Activated effector memory CD4-positive, alpha-beta T cell treated with anti-CD3 and anti-CD28 coated beads, Interleukin-2, amount 50 U/mL, for 16 hours (primary cell): Measurements from ENCODE around the gene GPR27.

ENCODE experiments used
- DNase-seq: peaks from one replicate; pipeline ENCODE4 v3.0.0-alpha.2; 2020

The GPR27 gene

GRCh38 chr3:71753701-71754609 lies at the start of gene GPR27:
Gene GPR27, plus strand, starts transcription at chr3:71753855. Its CDS starts 195 bp downstream, at chr3:71754050.
- DNase-seq = peak; percentile 68

- no peak for DNase-seq
Observed at GRCh38 chr3:71704915-71705314, 48.7 kb upstream of the GPR27 start.

DNA sequence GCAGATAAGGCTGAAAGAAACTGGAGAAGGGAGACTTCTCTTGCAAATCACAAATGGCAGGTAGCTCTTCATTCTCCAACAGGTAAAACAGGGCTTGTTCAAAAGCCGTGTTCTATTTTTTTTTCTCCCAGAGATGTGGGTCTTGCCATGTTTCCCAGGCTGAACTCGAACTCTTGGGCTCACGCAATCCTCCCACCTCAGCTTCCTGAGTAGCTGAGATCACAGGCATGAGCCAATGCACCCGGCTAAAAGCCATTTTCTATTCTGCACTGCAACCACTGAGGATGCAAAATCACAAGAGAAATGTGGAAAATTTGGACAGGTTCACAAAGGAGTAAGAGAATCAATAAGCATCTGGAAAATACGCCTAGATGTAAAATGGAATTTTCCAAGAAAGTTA lies 48.0 kb upstream of the GPR27 start:
- no peak for DNase-seq

DNA sequence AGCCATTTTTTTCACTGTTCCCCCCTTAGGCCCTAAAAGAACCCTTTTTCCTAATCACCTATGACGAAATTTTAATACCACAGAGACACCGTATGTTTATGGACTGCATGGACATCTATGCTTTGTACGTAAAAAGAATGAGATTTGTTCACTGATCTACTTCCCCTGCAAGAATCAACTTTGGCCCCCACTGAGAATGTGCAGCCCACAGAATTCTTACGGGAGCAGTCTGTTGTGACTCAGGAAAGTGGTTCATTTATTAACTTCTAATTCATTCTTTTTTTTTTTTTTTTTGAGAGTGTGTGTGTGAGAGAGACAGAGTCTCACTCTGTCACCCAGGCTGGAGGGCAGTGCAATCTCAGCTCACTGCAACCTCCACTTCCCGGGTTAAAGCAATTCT lies 46.1 kb upstream of the GPR27 start:
- no peak for DNase-seq

- DNase-seq = no peak
Observed at GRCh38 chr3:71708476-71709105, 45.1 kb upstream of the GPR27 start.

GRCh38 chr3:71709908-71710511 lies 43.6 kb upstream of the GPR27 start:
- no peak for DNase-seq

DNA sequence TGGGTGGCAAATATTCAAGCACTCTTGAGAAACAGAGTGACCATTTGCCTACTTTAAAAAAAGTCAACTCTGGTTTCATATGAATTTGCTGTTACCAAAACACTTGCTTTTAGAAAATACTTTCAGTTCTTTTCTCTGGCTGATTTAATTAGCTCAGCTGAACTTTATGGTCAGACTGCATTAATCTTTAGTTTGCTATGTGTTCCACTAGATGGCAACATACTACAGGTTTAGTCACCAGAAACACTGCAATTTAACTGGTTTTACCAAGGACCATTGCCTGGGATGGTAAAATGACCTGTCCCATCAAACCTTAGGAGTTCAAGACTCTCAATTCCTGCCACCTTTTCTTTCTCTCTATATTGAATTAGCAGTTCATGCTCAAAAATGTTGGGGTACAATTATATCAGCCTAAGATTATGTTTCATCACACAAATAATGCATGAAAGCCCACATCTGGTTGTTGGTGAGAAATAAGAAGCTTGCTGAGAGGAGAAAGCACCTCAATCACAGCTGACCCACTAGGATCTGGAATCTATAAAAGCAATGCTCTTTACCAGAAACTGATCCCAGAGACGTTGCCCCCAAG lies 42.7 kb upstream of the GPR27 start:
- DNase-seq = no peak

- no peak for DNase-seq
Observed at GRCh38 chr3:71713041-71713440, 40.6 kb upstream of the GPR27 start.

GRCh38 chr3:71714595-71714994 lies 39.1 kb upstream of the GPR27 start:
- DNase-seq = no peak

DNA sequence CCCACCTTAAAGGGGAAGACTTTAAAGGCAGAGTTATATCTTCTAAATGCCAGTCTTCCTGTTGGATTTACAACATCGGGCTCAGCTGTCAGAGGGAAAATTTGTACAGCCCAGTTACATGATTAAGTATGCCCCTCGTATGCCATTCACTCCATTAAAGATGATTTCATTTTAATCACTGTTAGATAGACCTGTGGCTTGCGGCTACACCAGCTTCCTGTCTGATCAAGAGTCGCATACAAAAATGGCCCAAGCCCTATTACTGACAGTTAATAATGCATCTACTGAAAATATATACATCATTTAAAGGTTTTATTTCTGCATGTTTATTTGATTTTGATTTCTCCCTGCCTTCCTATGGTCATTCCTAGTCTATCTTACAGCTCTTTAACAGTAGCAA lies 35.6 kb upstream of the GPR27 start:
- peak; percentile 82 for DNase-seq

DNA sequence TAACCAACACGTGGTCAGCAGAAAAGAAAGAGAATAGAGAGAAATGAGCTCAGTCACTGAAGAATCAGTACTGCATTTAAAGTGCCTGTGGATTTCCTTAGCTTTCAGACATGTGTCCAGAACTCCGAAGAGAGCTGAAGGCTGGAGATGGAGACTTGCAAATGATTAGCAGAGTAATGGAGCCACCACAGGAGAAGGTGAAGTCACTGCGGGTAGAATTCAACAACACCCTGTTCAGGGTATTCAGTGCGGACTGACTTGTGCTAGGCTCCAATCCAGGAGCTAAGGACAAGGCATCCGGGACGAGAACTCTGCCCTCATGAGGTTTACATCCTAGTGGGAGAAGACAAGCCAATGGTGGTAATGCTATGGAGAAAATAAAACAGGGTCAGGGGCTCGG lies 32.7 kb upstream of the GPR27 start:
- peak; percentile 53 for DNase-seq

DNA sequence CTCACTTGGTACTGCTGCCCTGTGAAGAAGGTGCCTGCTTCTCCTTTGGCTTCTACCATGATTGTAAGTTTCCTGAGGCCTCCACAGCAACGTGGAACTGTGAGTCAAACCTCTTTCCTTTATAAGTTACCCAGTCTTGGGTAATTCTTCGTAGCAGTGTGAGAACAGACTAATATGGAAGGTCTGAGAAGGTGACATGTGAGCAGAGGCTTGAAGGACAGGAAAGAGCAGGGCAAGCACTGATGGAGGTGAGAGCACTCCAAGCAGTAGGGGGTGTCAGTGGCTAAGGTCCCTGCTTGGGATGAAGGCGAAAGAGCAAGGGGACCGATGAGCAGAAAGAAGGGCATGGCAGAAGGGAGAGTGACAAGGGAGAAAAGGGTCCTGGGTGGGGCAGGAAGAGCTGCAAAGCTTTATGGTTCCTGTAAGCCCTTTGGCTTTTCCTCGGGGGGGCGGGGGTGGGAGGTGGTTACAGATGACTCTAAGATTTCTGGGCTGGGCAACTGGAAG lies 32.0 kb upstream of the GPR27 start:
- peak; percentile 71 for DNase-seq

DNA sequence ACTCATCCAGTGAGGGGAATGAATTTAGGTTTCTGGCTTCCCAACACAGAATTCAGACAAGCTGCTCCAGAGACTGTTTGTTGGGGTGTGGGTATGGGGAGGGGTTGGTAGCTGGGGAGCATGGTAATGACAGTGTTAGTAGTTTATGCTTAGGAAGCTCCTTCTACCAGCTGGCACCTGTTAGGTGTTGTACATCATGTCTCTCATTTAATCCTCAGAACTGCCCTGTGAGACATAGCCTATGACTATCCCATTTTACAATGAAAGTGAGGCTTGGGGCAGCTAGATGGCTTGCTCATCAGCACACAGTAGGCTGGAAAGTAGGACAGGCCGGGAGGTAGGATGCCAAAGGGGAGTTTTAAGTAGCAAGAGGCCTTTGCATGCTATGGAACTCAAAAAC lies 31.0 kb upstream of the GPR27 start:
- DNase-seq = no peak

DNA sequence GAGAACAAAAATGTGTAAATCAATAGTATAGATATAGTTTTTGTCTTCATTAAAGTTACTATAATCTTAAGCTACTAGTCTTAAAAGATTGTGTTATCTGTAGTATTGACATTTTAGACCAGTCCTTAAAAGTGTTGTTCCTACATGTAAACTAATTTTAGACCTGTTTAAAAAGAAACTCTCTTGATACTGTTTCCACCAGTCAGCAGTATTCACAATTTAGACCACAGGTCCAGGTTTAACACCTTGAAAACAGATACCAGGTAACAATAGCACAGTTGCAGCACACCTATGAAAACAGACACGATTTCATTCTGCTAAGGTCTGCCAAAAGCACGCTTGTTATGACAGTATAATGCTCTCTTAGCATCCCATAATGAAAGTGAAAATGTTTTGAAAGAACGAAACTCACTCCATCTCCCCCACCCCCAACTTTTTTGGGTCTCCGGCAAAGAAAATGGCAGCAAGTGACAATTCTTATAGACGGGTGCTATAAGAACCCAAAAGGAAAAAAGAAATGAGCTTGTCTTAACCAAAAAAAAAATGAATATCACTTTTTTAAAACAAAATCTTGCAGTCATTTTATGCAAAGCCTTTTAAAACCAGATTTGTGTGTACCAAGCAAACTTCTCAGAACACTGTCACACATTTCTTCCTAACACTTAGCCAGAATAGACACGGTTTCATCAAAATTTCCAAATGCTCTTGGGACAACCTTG lies 30.0 kb upstream of the GPR27 start:
- peak; percentile 79 for DNase-seq

- DNase-seq = no peak
Observed at GRCh38 chr3:71724171-71724453, 29.5 kb upstream of the GPR27 start.

GRCh38 chr3:71724584-71725270 lies 28.9 kb upstream of the GPR27 start:
- DNase-seq = peak; percentile 78

DNA sequence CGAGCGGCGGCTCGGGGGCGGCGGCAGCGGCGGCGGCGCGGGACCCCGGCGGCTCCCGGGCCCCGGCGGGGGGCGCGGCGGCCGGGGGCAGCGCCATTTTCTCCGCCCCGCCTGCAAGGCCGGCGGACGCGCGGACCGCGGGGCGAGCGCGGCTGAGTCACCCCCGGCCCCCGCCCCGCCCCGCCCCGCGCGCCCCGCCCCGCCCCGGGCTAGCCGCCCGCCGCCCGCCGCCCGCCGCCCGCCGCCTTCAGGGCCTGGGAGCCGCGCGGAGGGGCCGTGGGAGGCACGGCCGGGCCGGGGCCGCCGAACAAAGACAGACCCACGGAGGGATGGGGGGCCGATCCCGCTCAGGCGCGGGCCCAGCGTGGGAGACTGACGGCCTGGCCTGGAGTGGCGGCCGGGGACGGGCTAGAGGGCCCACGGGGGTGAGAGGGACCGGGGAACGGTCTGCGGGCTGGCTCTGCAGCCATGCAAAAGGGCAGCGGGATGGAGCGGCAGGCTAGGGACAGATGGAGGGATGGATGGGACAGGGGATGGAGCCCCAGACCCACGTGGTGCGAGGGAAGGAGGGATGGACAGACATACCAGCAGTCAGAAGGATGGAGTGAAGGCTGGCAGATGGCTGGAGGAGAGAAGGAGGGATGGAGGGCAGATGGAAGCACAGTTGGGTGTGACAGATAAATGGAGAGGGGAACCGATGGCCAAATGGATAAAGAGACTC lies 28.2 kb upstream of the GPR27 start, which contains the start of gene EIF4E3:
Gene EIF4E3 (minus strand): TSS at position 132 of the 721 bp plus-strand sequence. CDS start 35 bp downstream, at position 97.
- DNase-seq = peak; percentile 80

DNA sequence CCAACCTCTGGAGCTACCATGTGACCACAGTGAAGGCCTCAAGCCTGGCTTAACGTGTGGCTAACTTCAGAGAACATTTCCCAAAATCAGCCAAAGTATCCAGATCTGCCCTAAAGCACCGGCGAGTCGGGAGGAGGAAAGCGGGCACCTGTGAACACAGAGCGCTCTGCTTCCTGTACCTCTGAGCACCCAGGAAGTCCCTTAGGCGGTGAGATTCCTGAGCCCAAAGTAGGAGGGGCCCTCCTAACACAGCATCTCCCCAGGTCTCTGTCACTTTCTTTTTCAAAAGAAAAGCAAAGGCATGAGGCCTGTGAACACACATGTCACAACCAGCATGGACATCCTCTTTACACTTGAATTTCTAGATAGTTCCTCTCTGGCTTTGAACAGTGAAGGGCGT lies 27.5 kb upstream of the GPR27 start:
- DNase-seq = peak; percentile 83

GRCh38 chr3:71728632-71729342 lies 24.9 kb upstream of the GPR27 start:
- no peak for DNase-seq

DNA sequence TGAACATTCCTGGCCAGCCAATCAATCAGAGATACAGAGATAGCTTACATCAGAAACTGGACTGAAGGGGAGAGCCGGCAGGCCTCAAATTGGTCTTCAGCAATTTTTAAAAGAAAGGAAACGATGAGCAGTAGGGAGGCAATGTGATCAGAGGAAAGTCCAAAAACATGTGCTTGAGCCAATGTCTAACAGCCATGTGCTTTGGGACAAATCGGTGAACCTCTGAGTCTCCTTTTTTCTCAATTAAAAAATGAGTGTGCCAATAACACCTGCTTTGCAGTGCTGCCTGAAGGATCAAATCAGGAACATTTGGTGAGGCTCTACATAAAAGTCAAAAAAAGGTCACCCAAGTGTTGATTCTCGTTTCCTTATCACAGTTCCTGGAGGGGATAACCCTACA lies 21.0 kb upstream of the GPR27 start:
- no peak for DNase-seq

DNA sequence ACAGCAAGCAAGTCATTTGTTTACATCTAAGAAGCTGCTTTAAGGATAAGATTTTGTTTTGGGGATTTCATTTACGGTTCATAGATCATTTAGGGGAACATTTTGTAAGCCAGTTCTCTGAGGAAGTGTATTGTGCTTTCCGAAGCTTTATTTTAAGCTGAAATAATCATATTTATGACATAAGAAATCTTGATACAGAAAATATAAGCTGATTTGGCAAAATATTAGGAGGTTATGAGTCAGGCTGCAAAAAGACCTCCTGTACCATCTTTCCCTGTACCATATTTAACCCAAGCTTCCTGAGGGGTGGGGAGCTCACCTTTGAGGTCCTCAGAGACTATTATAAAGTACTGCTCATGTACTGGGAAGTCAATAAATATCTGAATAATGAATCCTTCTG lies 20.3 kb upstream of the GPR27 start:
- no peak for DNase-seq
